Fibroblast of lung (primary cell): ENCODE measurements around the gene INF2. TPM values are rescaled to one million over a fixed set of nuclear protein-coding genes. Genes with fewer than 3 reads are reported as not detected.

ENCODE experiments used
- DNase-seq, 2 donors: peaks; one replicate each; pipeline versions ENCODE4 v3.0.0 to v3.0.0-alpha.2; 2010; ENCODE audit warnings: low read depth in 2 of 2
- H2AFZ ChIP-seq: 2 replicates; pipeline ENCODE4 v1.5.1; 2012; ENCODE audit warnings: low read length, control low read depth, inconsistent platforms
- H3K27ac ChIP-seq: 2 replicates; pipeline ENCODE4 v1.5.1; 2011; ENCODE audit warnings: low read length, control low read depth; ENCODE audit not compliant: insufficient read depth
- H3K27me3 ChIP-seq: 2 replicates; pipeline ENCODE4 v1.5.1; 2011; ENCODE audit warnings: mild to moderate bottlenecking, low read length; ENCODE audit not compliant: control insufficient read depth, insufficient read depth
- H3K36me3 ChIP-seq: 2 replicates; pipeline ENCODE4 v1.5.1; 2011; ENCODE audit warnings: low read length; ENCODE audit not compliant: control insufficient read depth, insufficient read depth
- H3K4me1 ChIP-seq: 2 replicates; pipeline ENCODE4 v1.5.1; 2011; ENCODE audit warnings: low read length; ENCODE audit not compliant: control insufficient read depth, insufficient read depth; ENCODE audit errors: extremely low read depth
- H3K4me2 ChIP-seq: 2 replicates; pipeline ENCODE4 v1.5.1; 2011; ENCODE audit warnings: low read length, control low read depth; ENCODE audit not compliant: insufficient read depth; ENCODE audit errors: extremely low read depth
- H3K4me3 ChIP-seq, 4 experiments: fragments of 200-600 bp in 1 of 4; sonication (generic) in 1 of 4; replicated peaks in 1 of 4; 2 replicates each; pipeline ENCODE4 v1.5.1; 2011 to 2016; ENCODE audit warnings: low read length in 4 of 4, low read depth in 3 of 4, mild to moderate bottlenecking in 3 of 4, control low read depth in 2 of 4, inconsistent platforms in 1 of 4, mixed read lengths in 1 of 4; ENCODE audit not compliant: insufficient read depth in 1 of 4; ENCODE audit errors: control extremely low read depth in 1 of 4
- H3K79me2 ChIP-seq: 2 replicates; pipeline ENCODE4 v1.5.1; 2012; ENCODE audit warnings: mild to moderate bottlenecking, low read length, inconsistent platforms; ENCODE audit not compliant: control insufficient read depth, insufficient read depth
- H3K9ac ChIP-seq: 2 replicates; pipeline ENCODE4 v1.5.1; 2011; ENCODE audit warnings: mild to moderate bottlenecking, low read length, control low read depth; ENCODE audit not compliant: insufficient read depth
- H3K9me3 ChIP-seq: 2 replicates; pipeline ENCODE4 v1.5.1; 2012; ENCODE audit warnings: low read depth, low read length; ENCODE audit not compliant: control insufficient read depth, insufficient read depth
- H4K20me1 ChIP-seq: 2 replicates; pipeline ENCODE4 v1.5.1; 2011; ENCODE audit warnings: low read length; ENCODE audit not compliant: control insufficient read depth, insufficient read depth; ENCODE audit errors: extremely low read depth
- EZH2 ChIP-seq: IDR thresholded peaks from 2 replicates; pipeline ENCODE4 v1.5.1; 2012; ENCODE audit warnings: low read length, control low read depth, mild to moderate bottlenecking; ENCODE audit errors: missing control alignments
- polyA plus RNA-seq, 2 donors: library from polyadenylated mRNA; depleted of rRNA in 1 of 2; stranded (reverse) in 1 of 2; unstranded in 1 of 2; fragments of >200 nt; gene quantifications; 2 replicates each; pipeline ENCODE4 v1.2.1, GENCODE V29; 2011 to 2012; ENCODE audit warnings: missing spikeins in 1 of 2
- total RNA-seq: library from RNA; depleted of rRNA; stranded (reverse); fragments of >200 nt; gene quantifications from 2 replicates; pipeline ENCODE4 v1.2.1, GENCODE V29; 2014
- TF ChIP-seq, protein P1 (sequence below), 2 donors: IDR thresholded peaks in 1 of 2; conservative IDR thresholded peaks in 1 of 2; 1 replicate in 1 of 2; 2 replicates in 1 of 2; pipeline ENCODE4 v1.5.1; 2011 to 2012; ENCODE audit warnings: low read length in 2 of 2, control low read depth in 1 of 2, inconsistent platforms in 1 of 2, low read depth in 1 of 2, mild to moderate bottlenecking in 1 of 2

The INF2 gene
- total and polyA plus RNA-seq, 2 donors (not counting 1 experiment from before 2014, with no cell fraction given): 19.8 to 50.9 TPM

DNA sequence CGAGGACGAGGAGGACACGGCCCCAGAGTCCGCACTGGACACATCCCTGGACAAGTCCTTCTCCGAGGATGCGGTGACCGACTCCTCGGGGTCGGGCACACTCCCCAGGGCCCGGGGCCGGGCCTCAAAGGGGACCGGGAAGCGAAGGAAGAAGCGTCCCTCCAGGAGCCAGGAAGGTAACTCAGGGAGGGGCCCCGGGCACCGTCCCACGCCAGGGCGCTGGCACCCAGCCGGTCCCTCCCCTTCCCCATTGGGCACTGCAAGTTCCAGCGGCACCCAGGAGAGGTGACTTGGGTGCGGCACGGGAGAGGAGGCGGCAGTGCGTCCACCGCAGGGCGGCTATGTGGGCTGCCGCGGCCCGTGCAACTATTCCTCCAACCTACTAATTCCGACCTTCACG lies 25.3 kb downstream of the INF2 start:
- Histone ChIP-seq H3K36me3 (peaks cover 63% of the 10 kb centered on the region), H3K27me3 (no peaks in the 10 kb centered on the region), H3K4me3 (no peak overlapping the region), H3K79me2 (no peaks in the 10 kb centered on the region), H3K9ac (no peak overlapping the region), H2AFZ (no peak overlapping the region), H3K27ac (no peak overlapping the region), H3K9me3 (no peaks in the 10 kb centered on the region), H3K4me2 (no peak overlapping the region), H4K20me1 (no peaks in the 10 kb centered on the region), H3K4me1 (no peaks in the 10 kb centered on the region)
- DNase-seq: no peak
- TF ChIP-seq, protein P1, sequence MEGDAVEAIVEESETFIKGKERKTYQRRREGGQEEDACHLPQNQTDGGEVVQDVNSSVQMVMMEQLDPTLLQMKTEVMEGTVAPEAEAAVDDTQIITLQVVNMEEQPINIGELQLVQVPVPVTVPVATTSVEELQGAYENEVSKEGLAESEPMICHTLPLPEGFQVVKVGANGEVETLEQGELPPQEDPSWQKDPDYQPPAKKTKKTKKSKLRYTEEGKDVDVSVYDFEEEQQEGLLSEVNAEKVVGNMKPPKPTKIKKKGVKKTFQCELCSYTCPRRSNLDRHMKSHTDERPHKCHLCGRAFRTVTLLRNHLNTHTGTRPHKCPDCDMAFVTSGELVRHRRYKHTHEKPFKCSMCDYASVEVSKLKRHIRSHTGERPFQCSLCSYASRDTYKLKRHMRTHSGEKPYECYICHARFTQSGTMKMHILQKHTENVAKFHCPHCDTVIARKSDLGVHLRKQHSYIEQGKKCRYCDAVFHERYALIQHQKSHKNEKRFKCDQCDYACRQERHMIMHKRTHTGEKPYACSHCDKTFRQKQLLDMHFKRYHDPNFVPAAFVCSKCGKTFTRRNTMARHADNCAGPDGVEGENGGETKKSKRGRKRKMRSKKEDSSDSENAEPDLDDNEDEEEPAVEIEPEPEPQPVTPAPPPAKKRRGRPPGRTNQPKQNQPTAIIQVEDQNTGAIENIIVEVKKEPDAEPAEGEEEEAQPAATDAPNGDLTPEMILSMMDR (conservative IDR thresholded peaks at IDR 0.05 in 1 of 2, IDR thresholded peaks at IDR 0.05 in 1 of 2; ENCODE audit: low read depth in 1 of 2, low read length in 2 of 2): no peak
- no peak for TF ChIP-seq EZH2

GRCh38 chr14:104715416-104715815 lies 26.0 kb downstream of the INF2 start:
- Histone ChIP-seq H3K27ac (no peak overlapping the region), H4K20me1 (no peaks in the 10 kb centered on the region), H3K4me1 (no peaks in the 10 kb centered on the region), H3K27me3 (no peaks in the 10 kb centered on the region), H3K4me3 (no peak overlapping the region), H3K79me2 (no peaks in the 10 kb centered on the region), H3K36me3 (peaks cover 60% of the 10 kb centered on the region), H3K4me2 (no peak overlapping the region), H3K9ac (no peak overlapping the region), H3K9me3 (no peaks in the 10 kb centered on the region), H2AFZ (no peak overlapping the region)
- TF ChIP-seq, protein P1 (conservative IDR thresholded peaks at IDR 0.05 in 1 of 2, IDR thresholded peaks at IDR 0.05 in 1 of 2; ENCODE audit: low read depth in 1 of 2, low read length in 2 of 2): no peak
- no peak for TF ChIP-seq EZH2
- DNase-seq: no peak

DNA sequence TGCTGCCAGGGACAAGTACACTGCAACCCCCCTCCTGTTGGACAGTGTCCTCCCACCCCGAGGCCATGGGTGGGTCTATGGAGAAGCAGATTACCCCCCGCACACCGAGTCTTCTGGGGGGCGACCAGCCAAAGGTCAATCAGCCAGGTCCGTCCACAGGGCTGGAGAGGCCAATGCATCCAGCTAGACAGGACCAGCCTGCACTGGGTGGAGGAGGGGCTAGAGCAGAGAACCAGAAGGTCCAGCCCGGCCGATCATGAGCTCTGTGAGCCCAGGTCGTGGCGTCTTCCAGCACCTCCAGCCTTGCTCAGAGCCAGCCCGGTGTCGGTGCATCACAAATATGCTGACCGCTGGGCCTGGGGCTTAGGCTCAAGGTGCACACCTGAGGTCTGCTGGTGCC lies 26.5 kb downstream of the INF2 start:
- Histone ChIP-seq H3K4me3 (no peak overlapping the region), H3K79me2 (no peaks in the 10 kb centered on the region), H3K9ac (no peak overlapping the region), H4K20me1 (no peaks in the 10 kb centered on the region), H3K36me3 (peaks cover 56% of the 10 kb centered on the region), H3K4me1 (no peaks in the 10 kb centered on the region), H3K27me3 (no peaks in the 10 kb centered on the region), H2AFZ (no peak overlapping the region), H3K27ac (no peak overlapping the region), H3K9me3 (no peaks in the 10 kb centered on the region), H3K4me2 (no peak overlapping the region)
- no peak for TF ChIP-seq EZH2
- TF ChIP-seq, protein P1 (conservative IDR thresholded peaks at IDR 0.05 in 1 of 2, IDR thresholded peaks at IDR 0.05 in 1 of 2; ENCODE audit: low read depth in 1 of 2, low read length in 2 of 2): no peak
- DNase-seq: no peak
